Measurements from ENCODE around the gene CCDC159.

The CCDC159 gene

GRCh38 chr19:11390933-11391680, 44.8 kb downstream of the CCDC159 start:
- no peak for DNase-seq (ENCODE audit: low read depth in 2 of 2)

GRCh38 chr19:11397089-11397610, 50.8 kb downstream of the CCDC159 start:
- no peak for DNase-seq (ENCODE audit: low read depth in 2 of 2)

- no peak for DNase-seq (ENCODE audit: low read depth in 2 of 2)
These were observed 53.3 kb downstream of the CCDC159 start for GRCh38 chr19:11399667-11400066.

- DNase-seq (ENCODE audit: low read depth in 2 of 2), result no peak
These were observed 54.5 kb downstream of the CCDC159 start for GRCh38 chr19:11400798-11401197.

GRCh38 chr19:11401808-11402543, 55.7 kb downstream of the CCDC159 start:
- DNase-seq (ENCODE audit: low read depth in 2 of 2), result no peak
